GM12878 (cell line): ENCODE results near the gene POU5F1. TPM values are rescaled to one million over a fixed set of nuclear protein-coding genes. Genes with fewer than 3 reads are reported as not detected.

Source experiments
- BCL3 ChIP-seq: IDR thresholded peaks from 2 replicates; pipeline ENCODE4 v1.6.1; 2011; ENCODE audit warnings: borderline replicate concordance, low read depth, mild to moderate bottlenecking, moderate library complexity, low read length; ENCODE audit not compliant: insufficient read depth, poor library complexity, severe bottlenecking
- BHLHE40 ChIP-seq, 2 experiments: fragments of 450-650 bp in 1 of 2; IDR thresholded peaks; 2 replicates each; pipeline ENCODE4 v1.6.1; 2011 to 2017; ENCODE audit warnings: low read depth in 2 of 2, borderline replicate concordance in 1 of 2, improper control_type of control experiment in 1 of 2, low read length in 1 of 2, mild to moderate bottlenecking in 1 of 2
- BMI1 ChIP-seq: fragments of 450-650 bp; IDR thresholded peaks from 2 replicates; pipeline ENCODE4 v1.6.1; 2016; ENCODE audit warnings: mild to moderate bottlenecking, moderate library complexity, borderline replicate concordance
- EGR1 ChIP-seq, 2 experiments: IDR thresholded peaks; 1 replicate in 1 of 2; 2 replicates in 1 of 2; pipeline ENCODE4 v1.6.1; 2011 to 2012; ENCODE audit warnings: low read depth in 2 of 2, low read length in 2 of 2, borderline replicate concordance in 1 of 2, mild to moderate bottlenecking in 1 of 2, moderate library complexity in 1 of 2
- GABPA ChIP-seq: IDR thresholded peaks from 2 replicates; pipeline ENCODE4 v1.6.1; 2014; ENCODE audit warnings: antibody characterized with exemption, low read depth, mild to moderate bottlenecking, inconsistent platforms
- HDAC6 ChIP-seq: fragments of 200-600 bp; sonication (generic); IDR thresholded peaks from one replicate; pipeline ENCODE4 v1.8.0; 2017; ENCODE audit warnings: antibody characterized with exemption; ENCODE audit not compliant: unreplicated experiment
- KLF5 ChIP-seq: fragments of 450-650 bp; IDR thresholded peaks from 2 replicates; pipeline ENCODE4 v1.6.1; 2014; ENCODE audit warnings: mild to moderate bottlenecking; ENCODE audit not compliant: partially characterized antibody
- NFIC ChIP-seq: IDR thresholded peaks from 2 replicates; pipeline ENCODE4 v1.6.1; 2012; ENCODE audit warnings: low read depth, mild to moderate bottlenecking, inconsistent platforms, low read length, moderate library complexity
- NR2C1 ChIP-seq: fragments of 450-650 bp; IDR thresholded peaks from 2 replicates; pipeline ENCODE4 v1.6.1; 2017; ENCODE audit warnings: antibody characterized with exemption, mild to moderate bottlenecking, moderate library complexity
- POLR2A ChIP-seq: IDR thresholded peaks from 2 replicates; pipeline ENCODE4 v1.6.1; 2011; ENCODE audit warnings: low read depth, mild to moderate bottlenecking, low read length
- POLR2AphosphoS5 ChIP-seq: IDR thresholded peaks from 2 replicates; pipeline ENCODE4 v1.6.1; 2011; ENCODE audit warnings: mild to moderate bottlenecking, low read length, inconsistent platforms
- RAD21 ChIP-seq: IDR thresholded peaks from 2 replicates; pipeline ENCODE4 v1.6.1; 2011; ENCODE audit warnings: mild to moderate bottlenecking, low read depth, low read length, moderate library complexity; ENCODE audit not compliant: insufficient read depth
- SMAD1 ChIP-seq: fragments of 450-650 bp; IDR thresholded peaks from 2 replicates; pipeline ENCODE4 v1.6.1; 2018; ENCODE audit warnings: mild to moderate bottlenecking, low read depth; ENCODE audit not compliant: partially characterized antibody
- SUPT20H ChIP-seq: IDR thresholded peaks from 2 replicates; pipeline ENCODE4 v1.6.1; 2011; ENCODE audit warnings: low read depth, mild to moderate bottlenecking, low read length, moderate library complexity, borderline replicate concordance; ENCODE audit not compliant: control insufficient read depth
- TARDBP ChIP-seq: IDR thresholded peaks from 2 replicates; pipeline ENCODE4 v1.6.1; 2016; ENCODE audit warnings: borderline replicate concordance
- TCF12 ChIP-seq: IDR thresholded peaks from 2 replicates; pipeline ENCODE4 v1.6.1; 2011; ENCODE audit warnings: low read depth, mild to moderate bottlenecking, low read length
- TCF7 ChIP-seq: IDR thresholded peaks from 2 replicates; pipeline ENCODE4 v1.6.1; 2014; ENCODE audit warnings: antibody characterized with exemption, borderline replicate concordance
- ZBTB11 ChIP-seq: fragments of 450-650 bp; formaldehyde crosslinking; IDR thresholded peaks from 2 replicates; pipeline ENCODE4 v1.5.0; 2022; ENCODE audit warnings: mild to moderate bottlenecking, missing genetic modification characterization
- ZNF217 ChIP-seq: fragments of 450-650 bp; IDR thresholded peaks from 2 replicates; pipeline ENCODE4 v1.6.1; 2017; ENCODE audit warnings: antibody characterized with exemption, mild to moderate bottlenecking
- polyA plus RNA-seq, 11 experiments: library from polyadenylated mRNA; depleted of rRNA in 4 of 11; unstranded in 6 of 11; stranded (reverse) in 5 of 11; fragments of >200 nt; fragmentation: Nextera tagmentation in 4 of 11; fragmentation: Illumina TruSeq in 1 of 11; extraction: Ambion mirVana in 4 of 11; extraction: Trizol in 1 of 11; gene quantifications; 1 replicate in 1 of 11; 2 replicates in 10 of 11; pipeline versions ENCODE4 v1.2.1 to v1.2.3, GENCODE V29; 2011 to 2016; ENCODE audit warnings: inconsistent platforms in 2 of 11, missing spikeins in 2 of 11, low read depth in 1 of 11
- total RNA-seq, 4 experiments: library from RNA; depleted of rRNA in 3 of 4; stranded (reverse); fragments of >200 nt in 3 of 4; fragmentation: Illumina TruSeq in 1 of 4; extraction: Trizol in 1 of 4; gene quantifications; 2 replicates each; pipeline versions ENCODE4 v1.2.1 to v1.2.3, GENCODE V29; 2013 to 2021
- TF ChIP-seq, protein P1 (sequence below): fragments of 450-650 bp; IDR thresholded peaks from 2 replicates; pipeline ENCODE4 v1.6.1; 2018; ENCODE audit warnings: borderline replicate concordance, mild to moderate bottlenecking; ENCODE audit not compliant: partially characterized antibody

Gene POU5F1
- total and polyA plus RNA-seq, 10 of the 15 experiments (the other 5 are each of a cell fraction or from before 2014, with no cell fraction given): 1.4 to 5.5 (median 3.2) TPM

DNA sequence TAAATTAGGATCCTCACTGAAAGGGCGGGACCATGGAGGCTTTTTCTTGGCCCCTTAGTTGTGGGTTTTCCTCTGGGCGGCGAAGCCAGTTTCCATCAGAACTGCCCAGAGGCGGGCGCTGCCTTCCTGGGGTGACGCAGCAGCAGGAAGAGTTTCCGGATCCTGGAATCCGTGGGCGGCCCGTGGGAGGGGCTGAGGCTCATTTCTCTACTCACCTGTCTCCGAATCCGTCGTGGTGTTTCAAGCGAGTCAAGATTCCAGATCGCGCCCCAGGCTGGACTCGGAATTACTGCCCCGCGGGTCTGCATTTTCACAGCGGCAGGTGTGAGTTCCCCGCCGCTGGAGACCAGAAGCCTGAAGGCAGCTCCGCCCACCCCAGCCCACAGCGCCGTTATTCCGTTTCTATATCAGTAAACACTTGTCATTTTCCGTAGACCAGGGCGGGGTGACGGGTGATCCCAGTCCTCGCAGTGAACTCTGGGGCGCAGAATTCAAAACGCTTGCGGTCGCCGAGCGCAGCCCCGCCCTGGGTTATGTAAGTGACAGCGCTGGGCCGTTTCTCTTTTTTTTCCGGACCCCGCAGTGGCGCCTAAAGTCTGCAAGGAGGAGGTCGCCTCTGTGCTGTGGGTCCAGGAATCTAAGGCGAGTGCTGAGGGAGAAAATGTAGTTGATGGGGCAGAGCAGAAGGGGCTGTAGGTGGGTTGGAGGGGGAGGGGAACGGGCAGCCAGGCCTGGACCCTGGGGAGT, 27.2 kb upstream of the POU5F1 start (continued):
- TF ChIP-seq NR2C1 (no peak), NFIC (peak; percentile 41; the same call in 1 of the 2 replicates), BHLHE40 (IDR thresholded peaks at IDR 0.05; ENCODE audit: borderline replicate concordance in 1 of 2, low read depth in 2 of 2, low read length in 1 of 2) (peak in 1 of 2 experiments; percentile 61; a peak in 1 of 4 replicates), TARDBP (no peak; the same call in 1 of the 2 replicates), POLR2A (peak; percentile 87), EGR1 (IDR thresholded peaks at IDR 0.05; ENCODE audit: borderline replicate concordance in 1 of 2, low read depth in 2 of 2, low read length in 2 of 2) (peak in 1 of 2 experiments; percentile 91; a peak in 2 of 3 replicates), SUPT20H (no peak), POLR2AphosphoS5 (peak; percentile 72), SMAD1 (peak; percentile 78), ZNF217 (0 out of 2 replicates have a peak, but pooled peaks have one; percentile 10), BMI1 (no peak), KLF5 (no peak), RAD21 (0 out of 2 replicates have a peak, but pooled peaks have one; percentile 12), BCL3 (no peak), HDAC6 (peak; percentile 43), TCF12 (0 out of 2 replicates have a peak, but pooled peaks have one; percentile 57), GABPA (0 out of 2 replicates have a peak, but pooled peaks have one; percentile 29), TCF7 (no peak), ZBTB11 (no peak)
- TF ChIP-seq, protein P1, sequence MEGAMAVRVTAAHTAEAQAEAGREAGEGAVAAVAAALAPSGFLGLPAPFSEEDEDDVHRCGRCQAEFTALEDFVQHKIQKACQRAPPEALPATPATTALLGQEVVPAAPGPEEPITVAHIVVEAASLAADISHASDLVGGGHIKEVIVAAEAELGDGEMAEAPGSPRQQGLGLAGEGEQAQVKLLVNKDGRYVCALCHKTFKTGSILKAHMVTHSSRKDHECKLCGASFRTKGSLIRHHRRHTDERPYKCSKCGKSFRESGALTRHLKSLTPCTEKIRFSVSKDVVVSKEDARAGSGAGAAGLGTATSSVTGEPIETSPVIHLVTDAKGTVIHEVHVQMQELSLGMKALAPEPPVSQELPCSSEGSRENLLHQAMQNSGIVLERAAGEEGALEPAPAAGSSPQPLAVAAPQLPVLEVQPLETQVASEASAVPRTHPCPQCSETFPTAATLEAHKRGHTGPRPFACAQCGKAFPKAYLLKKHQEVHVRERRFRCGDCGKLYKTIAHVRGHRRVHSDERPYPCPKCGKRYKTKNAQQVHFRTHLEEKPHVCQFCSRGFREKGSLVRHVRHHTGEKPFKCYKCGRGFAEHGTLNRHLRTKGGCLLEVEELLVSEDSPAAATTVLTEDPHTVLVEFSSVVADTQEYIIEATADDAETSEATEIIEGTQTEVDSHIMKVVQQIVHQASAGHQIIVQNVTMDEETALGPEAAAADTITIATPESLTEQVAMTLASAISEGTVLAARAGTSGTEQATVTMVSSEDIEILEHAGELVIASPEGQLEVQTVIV: no peak
